GM12873 (cell line): ENCODE results near the gene TIGD4.

Experiments
- CTCF ChIP-seq: IDR thresholded peaks from 2 replicates; pipeline ENCODE4 v1.5.1; 2012; ENCODE audit warnings: low read depth, mild to moderate bottlenecking, moderate library complexity, low read length, control low read depth; ENCODE audit not compliant: insufficient read depth; ENCODE audit errors: missing control alignments

The TIGD4 gene

GRCh38 chr4:152780267-152780778 lies 793 bp upstream of the TIGD4 start:
- no peak for TF ChIP-seq CTCF

- TF ChIP-seq CTCF, result no peak
Observed at GRCh38 chr4:152778656-152779512, 646 bp downstream of the TIGD4 start.

GRCh38 chr4:152777488-152777887 lies 2.0 kb downstream of the TIGD4 start:
- TF ChIP-seq CTCF, result no peak

- no peak for TF ChIP-seq CTCF
Observed at GRCh38 chr4:152776352-152776751, 3.2 kb downstream of the TIGD4 start.

GRCh38 chr4:152773953-152774352 lies 5.6 kb downstream of the TIGD4 start:
- TF ChIP-seq CTCF, result no peak

- no peak for TF ChIP-seq CTCF
Observed at GRCh38 chr4:152773339-152773738, 6.2 kb downstream of the TIGD4 start.

GRCh38 chr4:152771741-152772533 lies 7.6 kb downstream of the TIGD4 start:
- no peak for TF ChIP-seq CTCF
